Left lung (tissue), 10 donors: ENCODE measurements around the gene THSD8. TPM values are rescaled to one million over a fixed set of nuclear protein-coding genes. Genes with fewer than 3 reads are reported as not detected.

Experiments used
- ATAC-seq: fragments of 200-7000 bp; cut with Tn5 transposase; one replicate; pipeline ENCODE4 v1.9.1; 2020; ENCODE audit warnings: moderate library complexity
- DNase-seq, 4 donors: peaks; one replicate each; pipeline ENCODE4 v3.0.0-alpha.2; 2013 to 2020
- H3K27ac ChIP-seq, 2 donors: fragments of 200-600 bp; sonication (generic) in 1 of 2; one replicate each; pipeline versions ENCODE4 v1.5.0 to v1.8.0; 2020 to 2021
- H3K27me3 ChIP-seq, 2 donors: fragments of 200-600 bp; sonication (generic) in 1 of 2; one replicate each; pipeline versions ENCODE4 v1.5.0 to v1.8.0; 2020 to 2021
- H3K36me3 ChIP-seq, 2 donors: fragments of 200-600 bp; sonication (generic) in 1 of 2; one replicate each; pipeline versions ENCODE4 v1.5.0 to v1.8.0; 2020 to 2021
- H3K4me1 ChIP-seq, 2 donors: fragments of 200-600 bp; one replicate each; pipeline ENCODE4 v1.8.0; 2021
- H3K4me3 ChIP-seq, 2 donors: fragments of 200-600 bp; sonication (generic) in 1 of 2; one replicate each; pipeline versions ENCODE4 v1.5.0 to v1.8.0; 2020 to 2021; ENCODE audit warnings: mild to moderate bottlenecking in 1 of 2
- H3K9me3 ChIP-seq, 2 donors: fragments of 200-600 bp; sonication (generic) in 1 of 2; one replicate each; pipeline versions ENCODE4 v1.5.0 to v1.8.0; 2020 to 2021
- intact Hi-C, 2 donors: fragments of 100-400 bp; cut with DNase I; formaldehyde crosslinking; loops; one replicate each; pipeline versions ENCODE4 v1.11.2 to v1.14.2; 2022
- polyA plus RNA-seq, 6 donors: library from polyadenylated mRNA; unstranded; fragments of 120-200 nt; gene quantifications; one replicate each; pipeline ENCODE4 v1.2.1, GENCODE V29; 2013; ENCODE audit not compliant: insufficient read length in 6 of 6
- total RNA-seq, 2 donors: library from RNA; stranded (reverse); fragmentation: NEBNext Ultra II Directional; extraction: Animal tissue kit (Norgen Biotek cat#: 25700); gene quantifications; one replicate each; pipeline ENCODE4 v1.2.1, GENCODE V29; 2021
- TF ChIP-seq, protein P1 (sequence below), 2 donors: fragments of 200-600 bp; sonication (generic) in 1 of 2; IDR thresholded peaks; one replicate each; pipeline versions ENCODE4 v1.5.0 to v1.8.0; 2021; ENCODE audit warnings: antibody characterized with exemption in 2 of 2
- donor health status: DM: no; HTN: yes; CAD: no.
- donor health status: DM: no; HTN: no; CAD: no.

The THSD8 gene
- total and polyA plus RNA-seq, 8 donors, result 2.2 to 11.6 (median 6.2) TPM

DNA sequence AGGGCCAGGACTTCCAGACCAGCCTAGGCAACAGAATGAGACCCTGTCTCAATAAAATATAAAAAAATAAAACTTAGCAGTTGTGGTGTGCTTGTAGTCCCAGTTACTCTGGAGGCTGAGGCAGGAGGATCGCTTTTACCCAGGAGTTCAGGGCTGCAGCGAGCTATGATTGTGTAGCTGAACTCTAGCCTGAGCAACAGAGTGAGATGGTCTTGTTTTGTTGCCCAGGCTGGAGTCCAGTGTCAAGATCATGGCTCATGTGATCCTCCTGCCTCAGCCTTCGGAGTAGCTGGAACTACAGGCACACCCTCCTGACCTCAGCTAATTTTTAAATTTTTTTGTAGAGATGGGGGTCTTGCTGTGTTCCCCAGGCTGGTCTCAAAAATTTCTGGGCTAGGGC, 14.9 kb upstream of the THSD8 start:
- H3K4me1 ChIP-seq, result peaks cover 70 to 83% of the 10 kb centered on the region in 2 donors
- no peak for ATAC-seq

DNA sequence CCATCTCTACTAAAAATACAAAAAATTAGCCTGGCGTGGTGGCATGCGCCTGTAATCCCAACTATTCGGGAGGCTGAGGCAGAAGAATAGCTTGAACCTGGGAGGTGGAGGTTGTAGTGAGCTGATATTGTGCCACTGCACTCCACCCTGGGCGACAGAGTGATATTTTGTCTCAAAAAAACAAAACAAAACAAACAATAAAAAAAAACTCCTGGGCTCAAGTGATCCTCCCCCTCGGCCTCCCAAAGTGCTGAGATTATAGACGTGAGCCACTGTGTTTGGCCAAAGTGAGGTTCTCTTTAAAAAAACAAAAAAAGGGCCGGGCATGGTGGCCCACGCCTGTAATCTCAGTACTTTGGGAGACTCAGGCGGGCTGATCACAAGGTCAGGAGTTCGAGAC, 14.4 kb upstream of the THSD8 start:
- H3K4me1 ChIP-seq, result peaks cover 70 to 78% of the 10 kb centered on the region in 2 donors
- ATAC-seq, result no peak
- H3K27me3 ChIP-seq, result no peaks in the 10 kb centered on the region
- H3K9me3 ChIP-seq, result no peaks in the 10 kb centered on the region
- H3K36me3 ChIP-seq, result peaks cover 0 to 2% of the 10 kb centered on the region in 2 donors
- DNase-seq, result no peak
- H3K27ac ChIP-seq, result peak overlapping the region; percentile 99 to 100
- H3K4me3 ChIP-seq, result no peak overlapping the region
- TF ChIP-seq, protein P1, sequence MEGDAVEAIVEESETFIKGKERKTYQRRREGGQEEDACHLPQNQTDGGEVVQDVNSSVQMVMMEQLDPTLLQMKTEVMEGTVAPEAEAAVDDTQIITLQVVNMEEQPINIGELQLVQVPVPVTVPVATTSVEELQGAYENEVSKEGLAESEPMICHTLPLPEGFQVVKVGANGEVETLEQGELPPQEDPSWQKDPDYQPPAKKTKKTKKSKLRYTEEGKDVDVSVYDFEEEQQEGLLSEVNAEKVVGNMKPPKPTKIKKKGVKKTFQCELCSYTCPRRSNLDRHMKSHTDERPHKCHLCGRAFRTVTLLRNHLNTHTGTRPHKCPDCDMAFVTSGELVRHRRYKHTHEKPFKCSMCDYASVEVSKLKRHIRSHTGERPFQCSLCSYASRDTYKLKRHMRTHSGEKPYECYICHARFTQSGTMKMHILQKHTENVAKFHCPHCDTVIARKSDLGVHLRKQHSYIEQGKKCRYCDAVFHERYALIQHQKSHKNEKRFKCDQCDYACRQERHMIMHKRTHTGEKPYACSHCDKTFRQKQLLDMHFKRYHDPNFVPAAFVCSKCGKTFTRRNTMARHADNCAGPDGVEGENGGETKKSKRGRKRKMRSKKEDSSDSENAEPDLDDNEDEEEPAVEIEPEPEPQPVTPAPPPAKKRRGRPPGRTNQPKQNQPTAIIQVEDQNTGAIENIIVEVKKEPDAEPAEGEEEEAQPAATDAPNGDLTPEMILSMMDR (IDR thresholded peaks at IDR 0.05), result no peak
- intact Hi-C loops, result no loop called here

More for the DNA sequence above, 14.9 kb upstream of the THSD8 start:
- no peak for DNase-seq
- Histone ChIP-seq H3K27me3 (no peaks in the 10 kb centered on the region), H3K9me3 (no peaks in the 10 kb centered on the region), H3K36me3 (no peaks in the 10 kb centered on the region), H3K27ac (peak overlapping the region; percentile 99 to 100), H3K4me3 (no peak overlapping the region)
- TF ChIP-seq, protein P1 (IDR thresholded peaks at IDR 0.05), result no peak
- intact Hi-C loops, result no loop called here

DNA sequence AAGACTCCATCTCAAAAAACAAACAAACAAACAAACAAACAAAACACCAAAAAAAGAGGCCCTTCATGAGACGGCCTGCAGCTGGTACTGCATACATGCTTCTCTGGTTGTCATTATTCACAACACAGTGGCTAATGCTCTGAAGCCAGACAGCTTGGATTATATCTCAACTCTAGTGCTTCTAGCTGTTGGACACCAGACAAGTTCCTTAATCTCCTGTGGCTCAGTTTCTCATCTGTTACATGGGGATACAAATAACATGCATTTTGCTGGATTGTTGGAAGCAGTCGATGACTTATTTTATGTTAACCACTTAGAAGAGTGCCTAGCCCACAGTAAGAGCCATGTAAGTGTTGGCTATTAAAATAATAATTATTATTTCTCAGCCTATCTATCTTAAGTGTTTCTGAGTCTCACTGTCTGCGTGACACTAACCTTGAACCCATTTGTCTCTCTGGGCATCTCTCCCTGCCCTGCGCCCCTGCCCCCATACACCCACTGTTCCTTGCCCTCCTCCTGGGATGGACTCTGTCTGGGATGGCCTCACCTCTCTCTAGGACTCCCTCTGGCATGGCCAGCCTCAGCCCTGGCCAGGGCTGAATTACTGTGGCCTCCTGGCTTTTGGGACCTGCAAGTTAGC, 13.7 kb upstream of the THSD8 start:
- no peaks in the 10 kb centered on the region for H3K9me3 ChIP-seq
- intact Hi-C loops, result no loop called here
- no peak for ATAC-seq
- peak overlapping the region; percentile 99 to 100 for H3K27ac ChIP-seq
- peaks cover 0 to 9% of the 10 kb centered on the region in 2 donors for H3K36me3 ChIP-seq
- H3K4me3 ChIP-seq, result peak overlapping the region in 1 of 2 donors; percentile 98
- peak in 1 of 4 donors; percentile 64 for DNase-seq
- peaks cover 66 to 71% of the 10 kb centered on the region in 2 donors for H3K4me1 ChIP-seq
- TF ChIP-seq, protein P1 (IDR thresholded peaks at IDR 0.05), result no peak
- no peaks in the 10 kb centered on the region for H3K27me3 ChIP-seq

DNA sequence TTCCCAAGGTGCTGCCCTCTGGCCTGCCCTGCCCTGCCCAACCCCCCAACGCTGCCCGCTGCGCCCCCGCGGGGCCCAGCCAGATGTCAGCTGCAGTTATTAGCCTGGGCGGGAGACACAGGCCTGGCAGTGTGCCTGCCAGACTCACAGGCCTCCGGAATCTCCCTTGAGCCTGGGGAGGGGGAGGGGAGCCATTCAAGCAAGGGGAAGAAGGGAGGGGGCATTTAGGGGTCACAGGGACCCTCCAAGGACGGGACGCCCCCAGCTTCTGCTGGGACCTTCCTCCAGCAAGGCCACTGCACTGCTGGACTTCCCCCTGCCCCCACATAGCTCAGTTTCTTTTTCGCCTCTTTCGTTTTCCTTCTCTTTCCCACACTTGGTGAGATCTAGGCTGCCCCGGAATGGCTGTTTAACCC, 13.2 kb upstream of the THSD8 start:
- Histone ChIP-seq H3K36me3 (peaks cover 0 to 10% of the 10 kb centered on the region in 2 donors), H3K4me1 (peaks cover 61 to 66% of the 10 kb centered on the region in 2 donors), H3K27me3 (no peaks in the 10 kb centered on the region), H3K4me3 (peak overlapping the region in 1 of 2 donors; percentile 98), H3K27ac (peak overlapping the region; percentile 99 to 100), H3K9me3 (no peaks in the 10 kb centered on the region)
- no peak for ATAC-seq
- peak; percentile 74 to 92 (median 88) for DNase-seq
- intact Hi-C loops, result no loop called here
- TF ChIP-seq, protein P1 (IDR thresholded peaks at IDR 0.05), result no peak

DNA sequence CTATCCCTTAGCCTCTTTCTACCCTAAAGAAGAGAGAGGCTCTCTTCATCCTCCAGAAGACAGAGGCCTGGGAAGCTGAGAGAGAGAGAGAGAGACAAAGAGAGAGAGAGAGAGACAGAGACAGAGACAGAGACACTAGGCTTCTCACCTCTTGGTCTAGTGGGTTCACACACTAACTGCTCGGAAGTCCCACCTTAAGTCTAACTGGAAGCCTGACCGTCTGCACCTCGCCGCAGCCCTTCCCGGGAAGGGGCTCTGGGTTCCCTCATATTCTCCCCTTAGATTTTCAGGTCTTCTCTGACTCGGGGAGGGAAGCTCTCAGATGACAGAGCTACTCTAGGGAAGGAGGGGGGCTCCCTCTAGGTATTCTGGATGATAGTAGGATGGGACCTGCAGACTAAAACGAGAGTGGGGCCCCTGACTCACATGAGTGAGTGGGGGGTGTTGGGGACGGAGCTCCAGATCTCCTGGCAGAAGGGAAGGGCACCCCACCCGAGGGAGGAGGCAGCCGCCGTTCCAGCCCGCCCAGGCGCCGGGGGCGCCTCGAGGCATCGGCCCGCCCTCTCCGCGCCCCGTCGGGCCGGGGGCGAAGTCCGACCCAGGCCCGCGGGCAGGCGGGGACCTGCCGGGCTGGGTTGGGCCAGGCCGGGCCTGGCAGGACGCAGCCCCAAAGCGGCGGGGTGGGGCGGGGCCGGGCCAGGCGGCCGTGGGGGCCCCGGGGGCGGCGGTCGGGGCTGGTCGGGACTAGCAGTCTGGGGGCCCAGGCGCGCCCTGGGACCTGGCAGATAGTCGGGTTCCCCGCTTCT, 12.6 kb upstream of the THSD8 start:
- Histone ChIP-seq H3K9me3 (no peaks in the 10 kb centered on the region), H3K4me3 (peak overlapping the region; percentile 92 to 98), H3K4me1 (peaks cover 58 to 64% of the 10 kb centered on the region in 2 donors), H3K27me3 (no peaks in the 10 kb centered on the region), H3K36me3 (peaks cover 0 to 10% of the 10 kb centered on the region in 2 donors), H3K27ac (peak overlapping the region; percentile 99 to 100)
- intact Hi-C loops, result no loop called here
- DNase-seq (peak in 1 of 4 donors; percentile 55), ATAC-seq (no peak)
- TF ChIP-seq, protein P1 (IDR thresholded peaks at IDR 0.05), result no peak
